Occipital lobe (tissue), 2 donors: ENCODE measurements around the gene COPS2. TPM values are rescaled to one million over a fixed set of nuclear protein-coding genes. Genes with fewer than 3 reads are reported as not detected.

Source experiments
- DNase-seq: peaks from one replicate; lab custom pipeline; 2025; lab: John Stamatoyannopoulos, UW
- total RNA-seq: library from RNA; depleted of rRNA; stranded (reverse); fragments of >200 nt; gene quantifications from one replicate; pipeline ENCODE4 v1.2.3, GENCODE V29; 2014

COPS2 gene
- total RNA-seq, 1 donor from 2014 or later: 97.8 TPM

DNA sequence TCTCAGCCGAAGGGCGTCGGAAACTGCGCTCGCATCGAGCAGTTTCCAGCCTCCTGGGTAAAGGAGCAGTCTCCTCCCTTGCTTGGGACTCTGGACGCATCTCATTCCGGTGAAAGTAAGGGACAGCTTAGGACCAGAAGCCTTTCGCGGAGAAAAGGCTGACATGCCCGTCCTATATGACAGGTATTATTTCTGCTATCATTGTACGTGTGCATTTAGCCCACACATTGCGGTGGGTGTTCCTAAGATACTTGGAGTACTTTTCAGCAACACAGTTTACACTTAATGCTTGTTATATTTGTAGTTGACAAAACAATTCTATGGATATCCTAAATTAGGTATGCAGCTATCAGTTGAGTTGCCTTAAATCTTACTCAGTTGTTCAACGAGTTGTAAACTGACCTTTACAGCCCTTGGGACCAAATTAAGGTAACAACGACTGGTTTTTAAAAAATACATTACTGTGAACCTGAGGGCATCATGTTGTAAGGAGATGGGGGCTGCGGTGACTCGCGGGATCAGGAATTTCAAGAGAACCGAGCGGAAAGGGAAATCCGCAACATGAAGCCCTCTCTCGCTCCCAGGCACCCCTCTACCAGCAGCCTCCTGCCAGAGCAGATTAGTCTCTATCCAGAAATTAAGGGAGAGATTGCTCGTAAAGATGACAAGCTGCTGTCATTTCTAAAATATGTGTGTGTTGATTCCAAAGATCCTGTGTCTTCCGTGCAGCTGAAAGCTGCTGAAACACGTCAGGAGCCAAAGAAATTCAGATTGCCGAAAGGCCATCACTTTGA is 632 bp upstream of the COPS2 start:
- no peak for DNase-seq

DNA sequence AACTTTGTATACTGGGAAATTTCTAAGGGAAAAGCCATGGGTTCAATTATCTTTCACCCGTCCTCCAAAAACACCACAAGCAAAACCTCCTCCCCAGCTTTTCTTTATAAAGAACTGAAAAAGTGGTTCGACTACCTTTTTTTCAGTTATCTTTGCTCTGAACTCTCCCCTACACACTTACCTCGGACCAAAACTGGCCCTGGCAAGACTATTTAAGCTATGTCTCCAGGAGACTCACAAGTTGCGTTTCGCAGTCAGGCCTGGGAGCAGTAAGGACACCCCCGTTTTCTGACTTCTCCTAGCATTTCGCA is 645 bp downstream of the COPS2 start:
- DNase-seq: no peak

DNA sequence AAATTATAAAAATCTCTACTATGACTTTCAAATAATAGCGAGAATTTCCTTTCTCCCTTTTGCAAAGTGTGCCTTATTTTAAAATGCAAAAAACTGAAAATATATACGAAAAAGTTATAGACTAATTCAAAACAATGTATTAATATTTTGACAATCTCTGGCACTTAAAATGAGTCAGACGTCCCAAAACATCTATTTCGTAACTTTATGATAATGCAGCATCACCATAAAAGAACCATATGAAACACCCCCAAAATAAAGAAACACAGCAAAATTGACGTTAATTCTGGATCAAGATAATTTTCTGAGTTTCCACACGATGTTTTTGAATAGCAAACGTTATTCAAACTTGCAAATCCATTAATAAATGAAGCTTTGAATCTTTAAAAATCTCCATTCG is 1.0 kb downstream of the COPS2 start:
- DNase-seq: no peak

DNA sequence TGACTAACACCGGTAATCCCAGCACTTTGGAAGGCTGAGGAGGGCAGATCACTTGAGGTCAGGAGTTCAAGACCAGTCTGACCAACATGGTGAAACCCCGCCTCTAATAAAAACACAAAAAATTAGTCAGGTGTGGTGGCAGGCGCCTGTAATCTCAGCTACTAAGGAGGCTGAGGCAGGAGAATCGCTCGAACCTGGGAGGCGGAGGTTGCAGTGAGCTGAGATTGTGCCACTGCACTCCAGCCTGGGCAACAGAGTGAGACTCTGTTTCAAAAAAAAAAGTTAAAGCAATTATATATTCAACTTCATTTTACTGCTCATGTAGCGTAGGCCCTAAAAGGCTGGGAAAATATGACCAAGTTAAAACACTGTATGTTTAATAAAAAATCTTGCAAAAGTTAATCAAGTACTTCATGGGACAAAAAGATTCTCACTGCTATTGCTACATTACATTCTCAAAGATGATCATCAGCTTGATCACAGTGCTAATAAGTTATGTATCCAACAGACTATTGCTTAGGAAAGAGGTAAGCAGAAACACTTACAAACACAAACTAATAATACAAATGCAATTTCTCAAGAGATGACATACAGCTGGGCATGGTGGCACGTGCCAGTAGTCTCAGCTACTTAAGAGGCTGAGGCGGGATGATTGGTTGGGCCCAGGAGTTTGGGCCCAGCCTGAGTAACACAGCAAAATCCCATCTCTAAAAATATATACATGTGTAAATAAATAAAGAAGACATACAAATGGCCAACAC is 2.7 kb downstream of the COPS2 start:
- no peak for DNase-seq

DNA sequence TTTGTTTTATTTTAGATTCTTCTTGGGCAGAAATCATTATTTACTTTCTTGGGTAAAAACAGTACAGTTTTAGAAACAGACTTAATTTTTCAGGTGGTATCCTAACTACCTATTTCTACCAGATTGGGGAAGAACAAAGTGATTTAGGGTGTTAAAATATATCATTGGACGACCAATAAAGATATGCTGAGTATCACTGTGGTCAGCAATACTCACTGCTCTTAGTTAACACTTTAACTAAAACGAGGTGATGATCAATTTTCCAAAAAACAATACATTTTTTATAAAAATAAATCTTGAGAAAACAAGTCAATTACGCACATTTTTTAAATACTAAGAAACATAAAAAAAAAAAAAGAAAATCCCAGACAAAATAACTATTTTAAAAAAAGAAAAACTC is 3.6 kb downstream of the COPS2 start:
- no peak for DNase-seq

DNA sequence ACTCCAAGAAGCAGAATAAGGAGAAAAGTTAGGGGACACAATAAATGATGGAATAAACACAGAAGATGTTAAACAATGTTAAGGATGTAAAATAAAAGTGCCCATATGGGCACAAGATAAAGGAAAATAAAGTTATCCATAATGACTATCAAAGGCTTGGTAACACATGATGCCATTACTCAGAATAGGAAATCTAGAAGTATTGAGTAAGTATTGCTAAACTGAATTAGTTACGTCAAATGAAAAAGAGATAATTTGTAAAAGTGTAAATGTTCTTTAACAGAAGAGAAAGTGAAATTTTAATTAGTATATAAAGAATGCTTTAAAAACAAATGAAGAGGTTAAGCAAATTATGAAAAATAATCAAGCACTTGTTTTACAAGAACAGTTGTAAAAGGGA is 6.7 kb downstream of the COPS2 start:
- no peak for DNase-seq

DNA sequence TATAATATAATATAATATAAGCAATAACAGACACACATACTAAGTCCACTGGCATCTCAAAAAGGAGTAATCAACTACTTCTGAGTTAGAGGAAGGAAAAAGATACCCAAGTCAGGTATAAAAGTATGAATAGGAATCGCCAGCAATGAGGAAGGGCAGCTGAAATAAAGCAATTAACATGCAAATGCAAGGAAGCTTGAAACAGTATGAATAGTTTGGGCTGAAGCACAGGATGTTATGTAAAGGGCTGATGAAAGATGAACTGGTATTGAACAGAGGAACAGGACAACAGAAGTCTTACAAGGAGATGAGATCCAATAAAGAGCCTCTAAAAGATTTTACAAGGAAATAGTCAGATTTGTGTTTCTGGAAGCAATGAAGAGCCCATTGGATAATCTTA is 7.1 kb downstream of the COPS2 start:
- DNase-seq: no peak

DNA sequence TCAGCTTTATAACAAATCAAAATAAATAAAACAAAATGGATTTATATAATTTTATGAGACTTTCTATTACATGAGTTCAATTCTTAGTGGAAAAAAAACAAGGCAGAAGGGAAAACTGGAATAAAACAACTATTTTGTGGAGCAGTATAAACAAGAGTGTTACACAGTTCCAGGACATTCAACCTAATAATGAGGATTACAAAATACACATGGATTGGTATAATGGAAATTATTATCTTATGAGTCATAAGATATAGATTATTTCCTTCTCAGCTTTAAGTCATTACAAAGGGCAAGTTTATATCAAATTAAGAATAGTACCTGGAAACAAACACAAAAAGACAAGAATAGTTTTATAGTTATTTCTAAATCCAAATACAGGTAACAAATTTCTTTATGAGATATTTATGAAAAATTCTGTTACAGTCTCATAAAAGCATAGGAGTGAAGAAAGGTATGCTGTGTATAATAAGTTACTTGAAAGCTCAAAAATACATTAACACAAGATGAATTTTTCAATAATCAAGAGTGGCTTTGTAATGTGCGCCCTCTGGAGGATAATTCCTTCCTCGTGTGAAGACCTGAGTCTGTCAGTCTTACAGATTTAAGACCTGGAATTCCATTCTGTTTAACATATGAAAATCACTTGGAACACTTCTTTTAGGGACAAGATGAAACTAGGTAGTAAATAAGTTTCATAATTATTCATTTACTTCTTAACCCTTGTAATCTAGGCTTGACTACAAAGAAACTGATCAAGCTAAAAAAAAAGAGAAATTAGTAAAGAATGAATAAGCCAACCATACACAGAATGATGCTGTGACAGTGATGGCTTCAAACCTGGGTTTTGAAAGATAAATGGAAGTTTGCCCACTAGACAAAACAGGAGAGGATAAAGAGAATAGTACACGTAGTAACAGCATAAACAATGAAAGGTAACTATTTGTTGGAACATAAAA is 9.5 kb downstream of the COPS2 start:
- DNase-seq: peak; percentile 4

DNA sequence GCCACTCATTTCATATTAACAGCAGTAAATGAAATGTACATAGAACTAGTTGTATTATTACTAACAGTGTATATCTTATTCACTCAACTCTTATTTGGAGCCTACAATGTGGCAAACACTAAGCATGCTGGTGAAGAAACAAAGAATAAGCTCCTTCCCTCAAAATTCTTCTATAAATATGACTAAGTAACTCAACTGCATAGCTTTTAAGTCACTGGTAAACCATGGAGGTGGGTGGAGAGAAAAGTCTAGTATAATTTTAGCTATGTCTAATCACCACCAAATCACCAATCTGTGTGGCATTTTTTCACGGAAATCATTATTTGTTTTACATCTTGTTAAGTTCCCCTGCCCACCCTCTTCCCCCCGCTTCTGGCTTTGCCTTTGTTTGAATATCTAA is 17.5 kb downstream of the COPS2 start:
- no peak for DNase-seq

DNA sequence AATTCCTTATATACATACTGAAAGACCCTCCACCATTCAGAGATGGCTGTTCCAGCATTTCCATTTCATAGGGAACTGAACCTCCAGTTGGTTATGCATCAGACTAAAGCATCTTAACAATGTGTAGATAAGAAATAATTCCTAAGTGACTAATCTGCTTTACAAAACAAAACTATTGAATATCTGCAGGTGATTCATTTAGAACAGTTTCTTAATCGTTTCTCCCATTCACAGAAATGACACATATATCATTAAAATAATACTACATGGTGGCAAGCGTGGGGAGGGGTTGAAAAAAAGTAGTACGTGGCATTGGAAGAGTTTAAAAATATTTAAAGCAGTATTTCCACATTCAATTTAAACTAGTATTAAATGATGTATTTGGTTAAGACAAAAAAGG is 19.5 kb downstream of the COPS2 start:
- no peak for DNase-seq

DNA sequence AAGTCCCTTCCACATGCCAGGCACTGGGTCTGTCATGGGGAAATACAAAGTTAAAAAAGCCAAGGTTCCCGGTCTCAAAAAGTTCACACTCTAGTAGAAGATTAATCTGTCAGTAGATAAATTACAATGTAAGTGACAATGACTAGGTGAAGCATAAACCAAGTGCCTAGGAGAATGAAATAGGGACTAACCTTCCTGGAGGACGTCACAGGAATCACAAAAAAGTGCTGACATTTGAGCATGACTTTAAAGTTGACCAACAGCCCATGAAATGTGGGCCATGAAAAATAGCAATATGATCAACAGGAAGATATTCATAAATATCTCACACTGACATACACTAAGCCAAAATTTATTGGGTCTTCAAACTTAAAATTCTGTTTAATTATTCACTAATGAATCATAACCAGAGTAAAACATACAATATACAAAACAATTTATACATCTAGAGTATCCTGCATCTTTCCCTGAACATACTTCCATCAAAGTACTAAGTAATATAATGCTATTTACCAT is 20.0 kb downstream of the COPS2 start:
- no peak for DNase-seq

DNA sequence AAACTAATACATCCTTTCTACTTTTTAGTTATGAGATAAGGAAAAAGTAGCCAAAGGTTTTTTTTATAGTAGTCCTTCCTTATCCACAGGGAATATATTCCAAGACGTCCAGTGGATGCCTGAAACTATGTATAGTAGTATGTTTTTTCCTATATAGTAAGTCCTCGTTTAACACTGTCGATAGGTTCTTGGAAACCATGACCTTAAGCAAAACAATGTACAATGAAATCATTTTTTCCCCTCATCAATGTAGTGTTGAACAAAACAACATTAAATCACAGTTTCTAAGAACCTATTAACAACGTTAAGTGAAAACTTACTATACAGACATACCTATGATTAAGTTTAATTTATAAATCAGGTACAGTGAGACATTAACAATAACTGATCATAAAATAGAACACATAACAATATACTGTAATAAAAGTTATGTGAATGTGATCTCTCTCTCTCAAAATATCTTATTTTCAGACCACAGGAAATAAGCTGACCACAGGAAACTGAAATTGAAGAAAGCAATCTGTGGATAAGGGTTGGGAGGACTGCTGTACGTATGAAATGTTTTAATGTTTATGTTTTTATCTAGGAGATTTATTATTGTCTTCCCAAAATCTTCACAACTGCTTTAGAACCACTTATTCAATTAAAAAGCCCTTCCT is 20.6 kb downstream of the COPS2 start:
- DNase-seq: no peak

DNA sequence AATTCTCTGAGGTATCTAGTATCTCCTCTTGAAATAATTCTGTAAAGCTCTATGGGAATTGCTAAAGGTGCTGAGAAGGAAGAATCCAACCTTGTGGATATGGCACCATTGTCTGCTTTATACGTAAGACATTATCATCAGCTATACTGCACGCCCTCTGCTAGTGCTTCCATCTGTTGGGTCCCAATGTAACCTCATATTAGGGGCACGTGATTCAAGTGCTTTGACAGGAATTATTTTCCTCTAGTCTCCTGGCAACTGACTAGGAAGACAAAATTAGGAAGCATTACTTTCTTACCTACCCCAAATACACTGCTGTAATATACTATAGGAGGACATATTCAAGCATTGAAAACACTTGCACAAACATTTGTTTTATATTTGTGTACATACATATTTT is 24.0 kb downstream of the COPS2 start:
- DNase-seq: no peak

DNA sequence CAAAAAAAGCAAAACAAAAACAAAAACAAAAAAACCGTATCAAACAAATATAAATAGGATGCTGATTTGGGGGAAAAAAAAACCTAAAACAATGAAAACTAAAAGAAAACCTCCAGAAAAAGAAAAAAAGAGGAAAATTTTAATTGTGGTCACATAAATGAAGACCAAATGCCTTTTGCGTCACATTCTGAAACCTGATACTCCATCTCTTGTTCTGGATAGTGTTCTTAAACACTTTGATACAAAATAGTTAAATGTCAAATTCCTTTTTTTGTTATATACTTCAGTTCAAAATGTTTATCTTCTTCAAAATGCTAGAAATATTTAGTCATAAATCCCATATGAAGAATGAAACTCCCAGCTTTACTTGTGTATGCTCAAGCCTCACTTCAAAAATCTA is 31.0 kb downstream of the COPS2 start:
- DNase-seq: no peak

DNA sequence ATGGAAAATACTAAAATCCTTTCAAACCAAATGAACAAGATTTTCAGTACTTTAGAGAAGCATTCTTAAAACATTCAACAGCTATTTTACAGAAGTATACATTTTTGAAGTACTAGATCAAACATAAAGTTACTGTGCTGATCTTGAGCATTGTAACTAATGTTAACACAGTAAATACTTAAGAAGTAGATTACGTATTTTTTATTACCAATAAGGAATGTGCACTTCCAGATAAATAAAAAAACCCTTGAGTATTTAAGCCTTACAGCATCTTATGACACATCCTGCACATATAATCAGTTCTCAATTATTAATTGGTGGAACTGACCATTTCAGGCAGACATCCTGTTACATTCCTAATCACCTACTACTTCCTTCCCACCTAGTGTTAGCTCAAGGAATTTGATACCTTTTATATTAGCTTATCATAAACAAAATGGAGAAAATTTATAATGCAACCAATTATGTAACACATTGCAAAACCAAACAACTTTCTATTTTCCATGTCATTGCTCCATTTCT is 32.8 kb downstream of the COPS2 start:
- DNase-seq: no peak

DNA sequence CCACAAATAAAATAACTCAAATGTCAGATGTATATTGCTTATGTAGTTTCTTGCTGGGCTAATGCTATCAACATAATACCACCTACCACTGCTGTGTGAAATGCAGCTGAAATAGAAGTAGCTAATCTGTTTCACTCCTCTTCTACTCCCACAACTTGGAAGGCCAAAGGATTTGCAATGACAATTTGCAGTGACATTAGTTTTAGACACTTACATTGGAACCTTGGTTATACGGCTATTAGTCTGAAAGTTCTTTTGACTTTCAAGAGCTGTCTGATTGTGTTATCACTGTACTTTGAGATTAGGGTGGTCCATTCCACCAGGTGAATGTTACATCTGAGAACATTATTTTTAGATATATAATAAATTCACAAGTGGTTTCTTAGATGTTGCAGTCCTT is 33.5 kb downstream of the COPS2 start:
- DNase-seq: no peak

DNA sequence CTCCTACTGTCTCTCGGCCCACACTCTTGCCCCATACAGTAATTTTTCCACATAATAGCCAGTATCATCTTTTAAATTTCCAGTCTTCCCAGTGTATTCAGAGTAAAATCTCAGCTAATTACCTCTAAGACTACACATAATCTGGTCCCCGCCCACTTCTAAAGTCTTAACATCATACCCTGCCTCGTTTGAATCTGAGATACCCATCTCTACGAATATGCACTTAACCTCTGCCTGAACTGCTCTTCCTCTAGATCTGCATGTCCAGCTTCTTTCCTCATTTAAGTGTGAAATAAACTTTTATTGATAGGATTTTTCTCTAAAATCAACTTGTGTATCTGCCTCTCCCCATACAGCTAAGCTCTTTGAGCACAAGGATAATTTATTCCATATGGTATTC is 34.6 kb downstream of the COPS2 start:
- DNase-seq: no peak

DNA sequence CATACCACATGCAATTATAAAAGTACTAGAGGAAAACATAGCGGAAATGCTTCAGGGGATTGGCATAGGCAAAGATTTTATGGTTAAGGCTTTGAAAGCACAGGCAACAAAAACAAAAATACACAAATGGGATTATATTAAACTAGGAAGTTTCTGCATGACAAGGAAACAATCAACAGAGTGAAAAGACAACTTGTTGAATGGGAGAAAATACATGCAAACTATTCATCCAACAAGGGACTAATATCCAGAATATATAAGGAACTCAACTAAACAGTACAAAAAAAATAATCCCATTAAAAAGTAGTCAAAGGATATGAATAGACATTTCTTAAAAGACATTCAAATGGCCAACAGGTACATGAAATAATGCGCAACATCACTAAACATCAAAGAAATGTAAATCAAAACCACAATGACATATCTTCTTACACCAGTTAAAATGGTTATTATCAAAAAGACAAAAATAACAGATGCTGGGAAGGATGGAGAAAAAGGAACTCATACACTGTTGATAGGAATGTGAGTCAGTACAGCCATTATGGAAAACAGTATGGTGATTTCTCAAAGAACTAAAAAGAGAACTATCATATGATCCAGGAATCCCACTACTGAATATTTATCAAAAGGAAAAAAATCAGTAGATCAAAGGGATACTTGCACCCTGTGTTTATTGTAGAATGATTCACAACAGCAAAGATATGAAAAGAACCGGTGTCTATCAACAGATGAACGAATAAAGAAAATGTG is 39.1 kb downstream of the COPS2 start:
- no peak for DNase-seq

DNA sequence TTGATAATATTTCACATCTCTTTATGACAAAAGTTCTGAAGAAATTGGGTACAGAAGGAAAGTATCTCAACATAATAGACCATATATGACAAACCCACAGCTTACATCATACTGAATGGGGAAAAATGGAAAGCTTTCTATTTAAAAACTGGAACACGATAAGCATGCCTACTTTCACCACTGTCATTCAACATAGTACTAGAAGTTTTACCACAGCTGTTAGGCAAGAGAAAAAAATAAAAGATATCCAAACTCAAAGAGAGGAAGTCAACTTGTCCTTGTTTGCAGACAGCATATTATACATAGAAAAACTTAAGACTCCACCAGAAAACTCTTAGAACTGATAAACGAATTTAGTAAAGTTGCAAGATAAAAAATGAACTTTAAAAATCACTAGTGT is 40.3 kb downstream of the COPS2 start:
- DNase-seq: no peak

DNA sequence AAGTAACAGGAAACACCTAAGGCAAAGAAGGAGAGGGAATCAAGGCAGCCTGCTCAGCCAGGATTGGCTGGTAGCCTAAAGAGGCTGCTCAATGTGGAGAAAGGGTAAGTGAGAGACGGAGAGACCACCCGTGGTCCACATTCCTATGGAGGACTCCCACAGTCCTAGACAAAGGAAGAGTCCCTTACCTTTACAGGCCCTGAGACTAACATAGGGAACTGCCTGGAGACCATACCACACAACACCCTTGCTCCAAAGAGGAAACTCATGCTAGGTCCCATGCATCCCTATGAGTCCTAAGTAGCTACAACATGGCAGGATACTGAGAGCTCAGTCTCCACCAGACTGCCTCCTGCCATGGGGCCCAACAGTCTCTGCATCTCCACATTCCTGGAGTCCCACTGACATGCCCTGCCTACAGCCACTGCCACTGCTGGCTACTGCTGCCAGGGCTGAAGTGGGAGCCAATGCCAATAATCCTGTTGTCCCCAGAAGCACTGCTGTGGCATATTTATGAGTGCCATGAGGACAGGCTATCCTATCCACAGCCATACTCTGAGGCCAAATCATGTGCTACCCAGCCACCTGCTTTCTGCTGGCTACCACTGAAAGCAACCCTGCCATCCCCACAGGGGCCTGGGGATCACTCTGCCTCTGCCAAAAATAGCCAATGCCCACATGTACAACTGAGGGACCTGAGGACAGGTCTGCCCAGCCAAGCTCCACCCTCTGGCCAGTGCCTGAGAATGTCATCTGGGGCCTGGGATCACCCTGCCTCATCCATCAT is 45.0 kb downstream of the COPS2 start:
- no peak for DNase-seq
